Measurements from ENCODE around the gene SEC61B.

DNA sequence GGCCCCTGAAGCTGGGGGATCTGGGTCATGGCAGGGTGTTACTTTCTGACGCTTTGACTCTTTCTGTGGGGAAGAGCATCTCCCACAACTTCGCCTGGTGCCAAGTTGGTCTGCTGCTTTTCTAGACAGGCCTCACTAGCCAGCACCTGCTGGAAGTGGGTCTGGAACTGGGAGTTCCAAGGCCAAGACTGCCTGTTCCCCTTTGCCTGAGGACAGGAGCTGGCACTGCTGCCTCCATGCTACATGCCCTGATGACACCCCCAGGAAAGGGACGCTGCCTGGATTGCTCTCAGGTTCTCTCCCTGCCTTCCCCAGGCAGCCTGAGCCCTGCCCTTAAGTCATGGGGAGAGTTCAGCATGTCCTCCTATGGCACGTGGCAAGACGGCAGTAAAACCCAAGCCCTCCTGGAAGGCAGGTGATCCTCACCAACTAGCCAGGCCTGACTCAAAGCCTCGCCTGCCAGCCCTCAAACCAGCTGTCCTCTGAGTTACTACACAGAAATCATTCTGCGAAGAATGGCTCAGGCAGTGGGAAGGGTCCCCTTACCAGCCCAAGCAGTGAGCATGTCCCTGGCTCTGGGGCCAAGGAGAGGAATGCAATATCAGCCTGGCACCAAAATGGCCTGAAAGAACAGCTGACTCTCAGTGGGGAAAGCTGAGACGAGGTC is 35.8 kb downstream of the SEC61B start:
- TF ChIP-seq, protein P1, sequence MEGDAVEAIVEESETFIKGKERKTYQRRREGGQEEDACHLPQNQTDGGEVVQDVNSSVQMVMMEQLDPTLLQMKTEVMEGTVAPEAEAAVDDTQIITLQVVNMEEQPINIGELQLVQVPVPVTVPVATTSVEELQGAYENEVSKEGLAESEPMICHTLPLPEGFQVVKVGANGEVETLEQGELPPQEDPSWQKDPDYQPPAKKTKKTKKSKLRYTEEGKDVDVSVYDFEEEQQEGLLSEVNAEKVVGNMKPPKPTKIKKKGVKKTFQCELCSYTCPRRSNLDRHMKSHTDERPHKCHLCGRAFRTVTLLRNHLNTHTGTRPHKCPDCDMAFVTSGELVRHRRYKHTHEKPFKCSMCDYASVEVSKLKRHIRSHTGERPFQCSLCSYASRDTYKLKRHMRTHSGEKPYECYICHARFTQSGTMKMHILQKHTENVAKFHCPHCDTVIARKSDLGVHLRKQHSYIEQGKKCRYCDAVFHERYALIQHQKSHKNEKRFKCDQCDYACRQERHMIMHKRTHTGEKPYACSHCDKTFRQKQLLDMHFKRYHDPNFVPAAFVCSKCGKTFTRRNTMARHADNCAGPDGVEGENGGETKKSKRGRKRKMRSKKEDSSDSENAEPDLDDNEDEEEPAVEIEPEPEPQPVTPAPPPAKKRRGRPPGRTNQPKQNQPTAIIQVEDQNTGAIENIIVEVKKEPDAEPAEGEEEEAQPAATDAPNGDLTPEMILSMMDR (tag by site-specific recombination; IDR thresholded peaks at IDR 0.05): no peak
- TF ChIP-seq, protein P2, sequence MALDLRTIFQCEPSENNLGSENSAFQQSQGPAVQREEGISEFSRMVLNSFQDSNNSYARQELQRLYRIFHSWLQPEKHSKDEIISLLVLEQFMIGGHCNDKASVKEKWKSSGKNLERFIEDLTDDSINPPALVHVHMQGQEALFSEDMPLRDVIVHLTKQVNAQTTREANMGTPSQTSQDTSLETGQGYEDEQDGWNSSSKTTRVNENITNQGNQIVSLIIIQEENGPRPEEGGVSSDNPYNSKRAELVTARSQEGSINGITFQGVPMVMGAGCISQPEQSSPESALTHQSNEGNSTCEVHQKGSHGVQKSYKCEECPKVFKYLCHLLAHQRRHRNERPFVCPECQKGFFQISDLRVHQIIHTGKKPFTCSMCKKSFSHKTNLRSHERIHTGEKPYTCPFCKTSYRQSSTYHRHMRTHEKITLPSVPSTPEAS (tag by site-specific recombination; IDR thresholded peaks at IDR 0.05): no peak
- no peak for TF ChIP-seq ZNF335 (tag by site-specific recombination; conservative IDR thresholded peaks at IDR 0.05)
- no peak for TF ChIP-seq ZNF302 (tag by site-specific recombination; IDR thresholded peaks at IDR 0.05; ENCODE audit: low read depth)
- TF ChIP-seq, protein P3, sequence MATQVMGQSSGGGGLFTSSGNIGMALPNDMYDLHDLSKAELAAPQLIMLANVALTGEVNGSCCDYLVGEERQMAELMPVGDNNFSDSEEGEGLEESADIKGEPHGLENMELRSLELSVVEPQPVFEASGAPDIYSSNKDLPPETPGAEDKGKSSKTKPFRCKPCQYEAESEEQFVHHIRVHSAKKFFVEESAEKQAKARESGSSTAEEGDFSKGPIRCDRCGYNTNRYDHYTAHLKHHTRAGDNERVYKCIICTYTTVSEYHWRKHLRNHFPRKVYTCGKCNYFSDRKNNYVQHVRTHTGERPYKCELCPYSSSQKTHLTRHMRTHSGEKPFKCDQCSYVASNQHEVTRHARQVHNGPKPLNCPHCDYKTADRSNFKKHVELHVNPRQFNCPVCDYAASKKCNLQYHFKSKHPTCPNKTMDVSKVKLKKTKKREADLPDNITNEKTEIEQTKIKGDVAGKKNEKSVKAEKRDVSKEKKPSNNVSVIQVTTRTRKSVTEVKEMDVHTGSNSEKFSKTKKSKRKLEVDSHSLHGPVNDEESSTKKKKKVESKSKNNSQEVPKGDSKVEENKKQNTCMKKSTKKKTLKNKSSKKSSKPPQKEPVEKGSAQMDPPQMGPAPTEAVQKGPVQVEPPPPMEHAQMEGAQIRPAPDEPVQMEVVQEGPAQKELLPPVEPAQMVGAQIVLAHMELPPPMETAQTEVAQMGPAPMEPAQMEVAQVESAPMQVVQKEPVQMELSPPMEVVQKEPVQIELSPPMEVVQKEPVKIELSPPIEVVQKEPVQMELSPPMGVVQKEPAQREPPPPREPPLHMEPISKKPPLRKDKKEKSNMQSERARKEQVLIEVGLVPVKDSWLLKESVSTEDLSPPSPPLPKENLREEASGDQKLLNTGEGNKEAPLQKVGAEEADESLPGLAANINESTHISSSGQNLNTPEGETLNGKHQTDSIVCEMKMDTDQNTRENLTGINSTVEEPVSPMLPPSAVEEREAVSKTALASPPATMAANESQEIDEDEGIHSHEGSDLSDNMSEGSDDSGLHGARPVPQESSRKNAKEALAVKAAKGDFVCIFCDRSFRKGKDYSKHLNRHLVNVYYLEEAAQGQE (tag by site-specific recombination; IDR thresholded peaks at IDR 0.05): no peak
